SU-DHL-6 (cell line): ENCODE measurements around the gene TMEM119.

Experiments used
- EZH2phosphoT487 ChIP-seq: fragments of 200-600 bp; sonication (generic), shearing (Covaris generic); conservative IDR thresholded peaks from 2 replicates; pipeline ENCODE4 v1.6.1; 2018; ENCODE audit warnings: mild to moderate bottlenecking, antibody characterized with exemption, low read length, moderate library complexity, mixed read lengths
- TF ChIP-seq, protein P1 (sequence below): fragments of 200-600 bp; sonication (generic); IDR thresholded peaks from one replicate; pipeline ENCODE4 v1.5.1; 2017; ENCODE audit warnings: antibody characterized with exemption, mild to moderate bottlenecking, low read length, moderate library complexity; ENCODE audit not compliant: insufficient read depth, poor library complexity, severe bottlenecking

DNA sequence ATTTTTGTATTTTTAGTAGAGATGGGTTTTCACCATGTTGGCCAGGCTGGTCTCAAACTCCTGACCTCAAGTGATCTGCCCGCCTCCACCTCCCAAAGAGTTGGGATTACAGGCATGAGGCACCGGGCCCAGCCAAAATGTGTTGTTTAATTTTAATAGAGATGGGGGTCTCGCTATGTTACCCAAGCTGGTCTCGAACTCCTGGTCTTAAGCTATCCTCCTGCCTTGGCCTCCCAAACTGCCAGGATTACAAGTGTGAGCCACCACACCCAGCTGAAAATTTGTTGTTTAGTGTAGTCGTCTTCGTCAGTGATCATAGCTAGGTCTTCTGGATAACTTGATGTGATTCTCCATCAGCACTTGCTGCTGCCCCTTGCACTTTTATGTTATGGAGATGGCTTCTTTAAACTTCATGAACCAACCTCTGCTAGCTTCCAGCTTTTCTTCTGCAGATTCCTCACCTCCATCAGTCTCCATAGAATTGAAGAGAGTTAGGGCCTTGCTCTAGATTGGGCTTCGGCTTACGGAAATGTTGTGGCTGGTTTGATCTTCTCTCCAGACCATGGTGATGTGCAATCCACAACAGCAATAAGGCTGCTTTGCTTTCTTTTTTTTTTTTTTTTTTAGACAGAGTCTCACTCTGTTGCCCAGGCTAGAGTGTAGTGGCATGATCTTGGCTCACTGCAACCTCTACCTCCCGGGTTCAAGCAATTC, 22.5 kb downstream of the TMEM119 start:
- TF ChIP-seq, protein P1, sequence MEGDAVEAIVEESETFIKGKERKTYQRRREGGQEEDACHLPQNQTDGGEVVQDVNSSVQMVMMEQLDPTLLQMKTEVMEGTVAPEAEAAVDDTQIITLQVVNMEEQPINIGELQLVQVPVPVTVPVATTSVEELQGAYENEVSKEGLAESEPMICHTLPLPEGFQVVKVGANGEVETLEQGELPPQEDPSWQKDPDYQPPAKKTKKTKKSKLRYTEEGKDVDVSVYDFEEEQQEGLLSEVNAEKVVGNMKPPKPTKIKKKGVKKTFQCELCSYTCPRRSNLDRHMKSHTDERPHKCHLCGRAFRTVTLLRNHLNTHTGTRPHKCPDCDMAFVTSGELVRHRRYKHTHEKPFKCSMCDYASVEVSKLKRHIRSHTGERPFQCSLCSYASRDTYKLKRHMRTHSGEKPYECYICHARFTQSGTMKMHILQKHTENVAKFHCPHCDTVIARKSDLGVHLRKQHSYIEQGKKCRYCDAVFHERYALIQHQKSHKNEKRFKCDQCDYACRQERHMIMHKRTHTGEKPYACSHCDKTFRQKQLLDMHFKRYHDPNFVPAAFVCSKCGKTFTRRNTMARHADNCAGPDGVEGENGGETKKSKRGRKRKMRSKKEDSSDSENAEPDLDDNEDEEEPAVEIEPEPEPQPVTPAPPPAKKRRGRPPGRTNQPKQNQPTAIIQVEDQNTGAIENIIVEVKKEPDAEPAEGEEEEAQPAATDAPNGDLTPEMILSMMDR, result no peak
- no peak for TF ChIP-seq EZH2phosphoT487
